ENCODE results near the gene TRIM71. TPM values are rescaled to one million over a fixed set of nuclear protein-coding genes. Genes with fewer than 3 reads are reported as not detected.
A peak's percentile ranks its signal among the peaks of the same experiment; 100 is the strongest.
"Not testable (repeated sequence)": the region's sequence is repeated elsewhere in the genome, so short reads cannot be mapped to it uniquely, and the experiment has no call there.

Gene TRIM71
- total and polyA plus RNA-seq, 2 experiments from 2014 or later, result 1.9 to 14.5 TPM

DNA sequence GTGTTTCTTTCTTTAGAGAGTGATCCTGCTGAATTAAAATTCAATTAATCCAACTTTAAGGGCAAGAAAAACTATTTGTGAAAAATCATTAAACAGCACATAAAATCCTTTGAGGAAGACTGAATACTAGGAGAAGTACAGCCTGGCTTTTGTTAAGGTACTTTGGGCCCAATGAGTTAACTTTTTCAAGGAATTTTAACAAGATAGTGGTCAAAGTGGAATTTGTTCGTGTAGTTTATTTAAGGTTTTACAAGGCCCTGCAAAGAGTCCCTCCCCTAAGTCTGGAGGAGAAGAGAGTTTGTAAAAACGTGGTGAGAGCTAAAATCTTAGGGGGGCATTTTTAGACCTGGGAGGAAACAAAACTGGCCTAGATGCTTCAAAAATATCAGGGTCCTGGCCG, 26.0 kb upstream of the TRIM71 start:
- H3K4me3 ChIP-seq, result no peak overlapping the region
- no peaks in the 10 kb centered on the region for H3K36me3 ChIP-seq (replicated peaks; ENCODE audit: insufficient read depth, low read depth)
- no peak overlapping the region for H2AFZ ChIP-seq
- peak overlapping the region; percentile 21 for H3K4me2 ChIP-seq
- peak overlapping the region; percentile 57 for H3K27ac ChIP-seq
- no peak for TF ChIP-seq EZH2phosphoT487 (IDR thresholded peaks at IDR 0.05; ENCODE audit: low read depth, severe bottlenecking, unreplicated experiment)
- TF ChIP-seq, protein P1, sequence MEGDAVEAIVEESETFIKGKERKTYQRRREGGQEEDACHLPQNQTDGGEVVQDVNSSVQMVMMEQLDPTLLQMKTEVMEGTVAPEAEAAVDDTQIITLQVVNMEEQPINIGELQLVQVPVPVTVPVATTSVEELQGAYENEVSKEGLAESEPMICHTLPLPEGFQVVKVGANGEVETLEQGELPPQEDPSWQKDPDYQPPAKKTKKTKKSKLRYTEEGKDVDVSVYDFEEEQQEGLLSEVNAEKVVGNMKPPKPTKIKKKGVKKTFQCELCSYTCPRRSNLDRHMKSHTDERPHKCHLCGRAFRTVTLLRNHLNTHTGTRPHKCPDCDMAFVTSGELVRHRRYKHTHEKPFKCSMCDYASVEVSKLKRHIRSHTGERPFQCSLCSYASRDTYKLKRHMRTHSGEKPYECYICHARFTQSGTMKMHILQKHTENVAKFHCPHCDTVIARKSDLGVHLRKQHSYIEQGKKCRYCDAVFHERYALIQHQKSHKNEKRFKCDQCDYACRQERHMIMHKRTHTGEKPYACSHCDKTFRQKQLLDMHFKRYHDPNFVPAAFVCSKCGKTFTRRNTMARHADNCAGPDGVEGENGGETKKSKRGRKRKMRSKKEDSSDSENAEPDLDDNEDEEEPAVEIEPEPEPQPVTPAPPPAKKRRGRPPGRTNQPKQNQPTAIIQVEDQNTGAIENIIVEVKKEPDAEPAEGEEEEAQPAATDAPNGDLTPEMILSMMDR (IDR thresholded peaks at IDR 0.05; ENCODE audit: poor library complexity), result no peak
- no peak for TF ChIP-seq EZH2 (IDR thresholded peaks at IDR 0.05; ENCODE audit: borderline replicate concordance)
- DNase-seq (ENCODE audit: low spot score), result no peak
- H3K4me1 ChIP-seq (ENCODE audit: insufficient read depth), result peaks cover 26% of the 10 kb centered on the region
- WGBS (ENCODE audit: low lambda C conversion rate, missing lambda C conversion rate), result 18% methylated on average over 3 of the region's 3 CpGs
- H3K27me3 ChIP-seq, result no peaks in the 10 kb centered on the region
- peaks cover 8% of the 10 kb centered on the region for H3K79me2 ChIP-seq
- no peaks in the 10 kb centered on the region for H3K9me2 ChIP-seq (replicated peaks; ENCODE audit: insufficient read depth)
- no peaks in the 10 kb centered on the region for H4K20me1 ChIP-seq (ENCODE audit: insufficient read depth, poor library complexity, severe bottlenecking)
- no peaks in the 10 kb centered on the region for H3K9me3 ChIP-seq (ENCODE audit: low read depth)

DNA sequence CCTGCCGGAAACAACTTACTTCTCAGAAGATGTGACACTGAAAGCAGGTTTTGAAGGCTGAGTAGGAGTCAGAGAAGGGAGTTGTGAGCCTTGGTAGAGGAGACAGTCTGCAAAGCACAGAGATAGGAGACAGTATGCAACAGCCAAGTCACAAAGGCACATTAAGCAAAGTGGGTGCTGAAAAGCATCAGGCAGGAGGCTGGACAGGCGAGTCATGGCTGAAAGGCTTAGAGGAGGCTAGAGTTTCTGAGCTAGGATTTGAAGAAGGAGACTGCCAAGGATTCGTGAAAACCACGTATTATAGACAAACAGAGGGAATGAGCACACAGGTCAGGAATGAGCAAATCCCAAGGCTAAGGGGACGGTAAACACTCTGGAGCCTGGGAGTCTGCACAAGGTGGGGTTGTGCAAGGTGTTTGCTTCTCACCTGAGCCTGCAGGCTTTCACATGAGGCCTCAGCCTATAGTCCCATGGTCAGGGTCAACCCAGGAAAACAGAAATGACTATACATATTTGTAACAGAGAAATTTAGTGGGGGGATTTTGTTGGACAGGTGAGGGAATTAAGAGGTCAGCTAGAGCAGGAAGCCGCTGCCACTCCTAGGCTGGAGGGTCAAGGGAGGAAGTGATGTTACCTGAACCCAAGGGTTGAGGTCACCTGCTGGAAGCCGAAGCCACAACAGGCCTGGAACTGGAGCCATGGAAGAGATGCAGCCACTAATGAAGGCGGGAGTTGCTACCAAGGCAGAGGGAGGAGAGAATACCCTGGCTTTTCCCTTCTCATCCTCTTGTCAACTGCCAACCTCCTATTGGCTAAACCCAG, 23.1 kb upstream of the TRIM71 start:
- Histone ChIP-seq H3K27me3 (no peaks in the 10 kb centered on the region), H3K27ac (peak overlapping the region; percentile 94), H2AFZ (no peak overlapping the region), H3K79me2 (peaks cover 8% of the 10 kb centered on the region), H3K36me3 (replicated peaks; ENCODE audit: insufficient read depth, low read depth) (no peaks in the 10 kb centered on the region), H3K4me3 (no peak overlapping the region), H3K4me1 (ENCODE audit: insufficient read depth) (peaks cover 26% of the 10 kb centered on the region), H3K4me2 (peak overlapping the region; percentile 56), H3K9me2 (replicated peaks; ENCODE audit: insufficient read depth) (no peaks in the 10 kb centered on the region), H4K20me1 (ENCODE audit: insufficient read depth, poor library complexity, severe bottlenecking) (no peaks in the 10 kb centered on the region), H3K9me3 (ENCODE audit: low read depth) (no peaks in the 10 kb centered on the region)
- no peak for TF ChIP-seq EZH2phosphoT487 (IDR thresholded peaks at IDR 0.05; ENCODE audit: low read depth, severe bottlenecking, unreplicated experiment)
- TF ChIP-seq EZH2 (IDR thresholded peaks at IDR 0.05; ENCODE audit: borderline replicate concordance), result no peak
- TF ChIP-seq, protein P1 (IDR thresholded peaks at IDR 0.05; ENCODE audit: poor library complexity), result no peak
- peak; percentile 79 for DNase-seq (ENCODE audit: low spot score)
- 49% methylated on average over 8 of the region's 8 CpGs for WGBS (ENCODE audit: low lambda C conversion rate, missing lambda C conversion rate)

DNA sequence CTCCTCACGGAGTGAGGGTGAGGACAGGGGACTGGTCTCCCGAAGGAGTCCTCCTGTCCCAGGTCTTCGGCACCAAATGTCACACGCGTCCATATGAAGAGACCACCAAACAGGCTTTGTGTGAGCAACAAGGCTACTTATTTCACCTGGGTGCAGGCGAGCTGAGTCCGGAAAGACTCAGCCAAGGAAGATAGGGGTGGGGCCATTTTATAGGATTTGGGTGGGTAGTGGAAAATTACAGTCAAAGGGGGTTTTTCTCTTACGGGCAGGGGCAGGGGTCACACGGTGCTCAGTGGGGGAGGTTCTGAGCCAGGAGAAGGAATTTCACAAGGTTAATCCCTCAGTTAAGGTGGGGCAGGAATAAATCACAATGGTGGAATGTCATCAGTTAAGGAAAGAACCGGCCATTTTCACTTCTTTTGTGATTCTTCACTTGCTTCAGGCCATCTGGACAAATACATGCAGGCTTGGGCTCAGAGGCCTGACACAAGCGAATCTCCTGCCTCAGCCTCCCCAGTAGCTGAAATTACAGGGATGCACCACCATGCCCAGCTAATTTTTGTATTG, 21.3 kb upstream of the TRIM71 start:
- not testable (repeated sequence) for H3K27me3 ChIP-seq
- Histone ChIP-seq H3K4me1 (ENCODE audit: insufficient read depth) (peaks cover 21% of the 10 kb centered on the region), H3K4me2 (peak overlapping the region; percentile 13)

DNA sequence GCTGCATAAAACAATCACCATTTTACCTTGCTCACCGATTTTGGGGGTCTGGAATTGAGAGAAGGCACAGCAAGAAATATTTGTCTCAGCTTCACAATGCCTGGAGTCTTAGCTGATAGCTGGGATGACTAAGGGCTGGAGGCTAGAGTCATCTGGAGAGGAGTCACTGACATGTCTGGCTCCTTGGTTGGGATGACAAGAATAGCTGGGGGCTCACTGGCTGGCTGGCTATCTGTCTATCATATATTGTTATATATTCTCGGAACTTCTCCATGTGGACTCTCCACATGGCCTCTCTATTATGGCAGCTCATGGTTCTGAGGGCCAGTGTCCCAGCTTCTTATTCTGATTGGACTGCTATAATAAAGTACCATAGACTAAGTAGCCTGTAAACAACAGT, 20.0 kb upstream of the TRIM71 start:
- H3K27ac ChIP-seq, result no peak overlapping the region
- H3K4me3 ChIP-seq, result no peak overlapping the region
- no peaks in the 10 kb centered on the region for H3K27me3 ChIP-seq
- no peak for DNase-seq (ENCODE audit: low spot score)
- TF ChIP-seq EZH2phosphoT487 (IDR thresholded peaks at IDR 0.05; ENCODE audit: low read depth, severe bottlenecking, unreplicated experiment), result no peak
- TF ChIP-seq, protein P1 (IDR thresholded peaks at IDR 0.05; ENCODE audit: poor library complexity), result no peak
- TF ChIP-seq EZH2 (IDR thresholded peaks at IDR 0.05; ENCODE audit: borderline replicate concordance), result no peak
- 69% methylated on average over 2 of the region's 2 CpGs for WGBS (ENCODE audit: low lambda C conversion rate, missing lambda C conversion rate)
- H3K9me3 ChIP-seq (ENCODE audit: low read depth), result no peaks in the 10 kb centered on the region
- H3K4me1 ChIP-seq (ENCODE audit: insufficient read depth), result peaks cover 14% of the 10 kb centered on the region
- peaks cover 6% of the 10 kb centered on the region for H3K79me2 ChIP-seq
- H2AFZ ChIP-seq, result no peak overlapping the region
- no peaks in the 10 kb centered on the region for H4K20me1 ChIP-seq (ENCODE audit: insufficient read depth, poor library complexity, severe bottlenecking)
- no peaks in the 10 kb centered on the region for H3K9me2 ChIP-seq (replicated peaks; ENCODE audit: insufficient read depth)
- H3K4me2 ChIP-seq, result no peak overlapping the region
- no peaks in the 10 kb centered on the region for H3K36me3 ChIP-seq (replicated peaks; ENCODE audit: insufficient read depth, low read depth)

More for the DNA sequence above, 21.3 kb upstream of the TRIM71 start:
- not testable (repeated sequence) for DNase-seq (ENCODE audit: low spot score); H3K9me2 ChIP-seq (replicated peaks; ENCODE audit: insufficient read depth); H3K9me3 ChIP-seq (ENCODE audit: low read depth); H3K79me2 ChIP-seq; H3K36me3 ChIP-seq (replicated peaks; ENCODE audit: insufficient read depth, low read depth); H4K20me1 ChIP-seq (ENCODE audit: insufficient read depth, poor library complexity, severe bottlenecking); H3K4me3 ChIP-seq; H2AFZ ChIP-seq
- WGBS (ENCODE audit: low lambda C conversion rate, missing lambda C conversion rate), result 60% methylated on average over 11 of the region's 11 CpGs
- peak overlapping the region; percentile 94 for H3K27ac ChIP-seq

DNA sequence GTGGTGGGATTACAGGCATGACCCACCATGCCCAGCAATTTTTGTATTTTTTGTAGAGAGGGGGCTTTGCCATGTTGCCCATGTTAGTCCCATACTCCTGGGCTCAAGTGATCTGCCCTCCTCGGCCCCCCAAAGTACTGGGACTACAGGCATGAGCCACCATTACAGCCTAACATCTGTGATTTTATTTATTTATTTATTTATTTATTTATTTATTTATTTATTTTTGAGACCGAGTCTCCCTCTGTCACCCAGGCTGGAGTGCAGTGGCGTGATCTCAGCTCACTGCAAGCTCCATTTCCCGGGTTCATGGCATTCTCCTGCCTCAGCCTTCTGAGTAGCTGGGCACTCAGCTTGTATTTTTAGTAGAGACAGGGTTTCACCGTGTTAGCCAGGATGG, 16.4 kb upstream of the TRIM71 start:
- H3K79me2 ChIP-seq; H3K4me2 ChIP-seq; H3K27me3 ChIP-seq; H3K36me3 ChIP-seq (replicated peaks; ENCODE audit: insufficient read depth, low read depth); H2AFZ ChIP-seq; H3K9me3 ChIP-seq (ENCODE audit: low read depth); H4K20me1 ChIP-seq (ENCODE audit: insufficient read depth, poor library complexity, severe bottlenecking); H3K4me1 ChIP-seq (ENCODE audit: insufficient read depth); H3K9me2 ChIP-seq (replicated peaks; ENCODE audit: insufficient read depth); DNase-seq (ENCODE audit: low spot score); H3K4me3 ChIP-seq; H3K27ac ChIP-seq: not testable (repeated sequence)
- 91% methylated on average over 5 of the region's 5 CpGs for WGBS (ENCODE audit: low lambda C conversion rate, missing lambda C conversion rate)
